Islet of Langerhans (tissue), 1 donor: ENCODE data around the gene PDZRN4.
A peak's percentile ranks its signal among the peaks of the same experiment; 100 is the strongest.
"Not testable (repeated sequence)": the region's sequence is repeated elsewhere in the genome, so short reads cannot be mapped to it uniquely, and the experiment has no call there.

Experiments used
- FAIRE-seq: peaks from one replicate; lab custom pipeline; 2011; peaks lifted over from hg19 to GRCh38; lab: Jason Lieb, UNC

Gene PDZRN4

DNA sequence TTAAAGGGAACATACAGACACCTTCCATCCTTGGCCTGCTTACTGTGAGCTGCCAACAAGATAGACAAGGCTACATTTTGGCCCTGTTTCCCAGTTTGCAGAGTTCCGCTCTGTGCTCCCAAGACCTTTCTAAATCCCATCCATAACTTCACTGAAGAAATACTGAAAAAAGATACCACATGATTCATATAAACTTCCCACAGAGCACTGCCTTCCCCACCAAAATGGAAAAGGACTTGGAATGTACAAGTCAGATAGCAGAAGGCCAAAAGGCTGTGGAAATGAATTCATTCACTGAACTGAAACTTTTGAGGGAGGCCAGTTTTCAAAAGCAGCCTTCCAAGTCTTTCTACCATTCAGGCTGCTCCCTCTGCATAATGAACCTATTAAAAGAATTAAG is 29.6 kb downstream of the PDZRN4 start:
- no peak for FAIRE-seq

DNA sequence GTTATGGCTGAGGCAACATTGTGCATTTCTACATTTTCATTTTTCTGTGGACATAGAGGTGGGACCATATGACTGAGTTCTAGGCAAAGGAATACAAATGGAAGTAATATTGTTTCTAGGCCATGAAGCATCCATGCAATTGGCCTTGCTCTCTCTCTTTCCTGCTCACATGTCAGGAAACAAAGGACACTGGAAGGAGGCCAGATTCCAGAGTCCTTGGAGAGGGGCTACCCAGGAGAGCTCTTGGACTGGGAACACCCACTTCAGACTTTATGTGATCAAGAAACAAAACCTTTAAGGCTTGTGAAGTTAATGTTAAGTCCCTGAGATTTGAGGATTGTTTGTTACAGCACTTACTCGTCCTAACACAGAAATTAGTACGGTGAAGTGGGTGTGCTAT is 32.8 kb downstream of the PDZRN4 start:
- FAIRE-seq = no peak

DNA sequence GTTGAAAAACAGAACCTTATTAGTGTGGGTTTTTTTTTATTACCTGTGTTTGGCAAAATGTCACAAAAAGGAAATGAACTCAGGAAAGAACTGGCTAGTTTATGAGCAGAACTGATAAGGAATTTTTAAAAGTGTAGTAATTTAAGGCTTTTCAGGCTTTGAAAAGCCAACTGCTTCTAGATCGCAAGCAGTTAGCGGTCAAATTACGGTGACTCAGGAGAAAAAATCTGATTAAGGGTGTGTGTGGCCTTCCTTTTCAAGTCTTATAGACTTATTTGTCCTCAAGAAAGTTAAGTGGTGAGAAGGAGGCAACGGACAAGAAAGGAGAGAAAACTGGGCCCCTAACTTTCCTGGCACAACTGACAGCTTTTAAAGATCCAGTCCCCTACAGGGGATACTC is 33.4 kb downstream of the PDZRN4 start:
- FAIRE-seq = no peak

DNA sequence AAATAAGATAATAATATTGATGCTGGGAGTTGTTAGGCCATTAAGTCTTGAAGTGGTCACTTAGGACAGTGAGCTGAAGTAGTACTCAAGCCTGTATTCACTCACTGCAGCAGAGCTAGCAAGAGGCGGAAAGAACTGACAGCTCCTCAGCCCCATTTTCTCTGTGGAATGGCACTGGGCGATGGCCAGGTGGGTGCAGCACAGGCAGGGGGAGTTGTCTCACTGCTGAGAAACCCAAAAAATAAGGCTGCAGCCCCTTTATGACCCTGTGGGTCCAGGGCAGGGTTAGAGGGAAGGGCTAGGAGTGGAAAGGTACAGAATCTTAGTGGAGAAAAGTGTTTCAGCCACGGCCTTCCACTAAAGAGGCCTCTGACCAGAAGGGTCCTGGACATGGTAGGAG is 35.5 kb downstream of the PDZRN4 start:
- FAIRE-seq = no peak

DNA sequence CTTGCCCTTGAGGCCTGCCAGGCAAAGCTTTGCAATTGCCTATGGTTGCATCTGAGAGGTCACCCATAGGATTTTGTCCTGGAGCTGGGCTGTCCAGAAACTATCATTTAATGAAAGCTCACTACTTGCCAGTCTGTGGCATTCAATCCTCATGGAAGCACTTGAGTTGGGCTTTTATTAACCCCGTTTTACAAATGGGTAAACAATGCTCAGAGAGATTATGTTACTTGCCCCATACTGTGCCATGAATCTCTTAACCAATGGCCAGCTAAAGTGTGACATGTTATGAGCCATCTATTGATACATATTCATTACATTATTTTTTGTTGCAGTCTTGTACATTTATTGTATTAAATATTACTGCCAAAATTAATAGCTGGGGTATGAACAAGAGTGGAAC is 35.9 kb downstream of the PDZRN4 start:
- no peak for FAIRE-seq

DNA sequence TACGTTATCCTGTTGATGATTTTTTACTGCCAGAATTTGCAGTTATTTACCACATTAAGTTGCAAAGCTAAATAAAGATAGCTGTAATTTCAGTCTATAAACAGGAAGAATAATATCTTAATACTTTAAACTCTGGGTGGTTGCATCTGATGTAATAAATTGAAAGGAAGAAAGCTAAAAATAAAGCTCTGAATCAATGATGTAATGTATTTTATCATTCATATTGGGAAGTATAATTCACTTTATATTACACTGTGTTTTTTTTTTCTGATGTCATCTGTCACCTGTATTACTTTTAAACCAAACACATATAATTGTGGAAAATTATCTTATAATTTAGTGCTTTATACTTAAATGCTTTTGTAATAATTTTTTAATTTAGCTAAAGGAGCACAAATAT is 37.1 kb downstream of the PDZRN4 start:
- FAIRE-seq = no peak

DNA sequence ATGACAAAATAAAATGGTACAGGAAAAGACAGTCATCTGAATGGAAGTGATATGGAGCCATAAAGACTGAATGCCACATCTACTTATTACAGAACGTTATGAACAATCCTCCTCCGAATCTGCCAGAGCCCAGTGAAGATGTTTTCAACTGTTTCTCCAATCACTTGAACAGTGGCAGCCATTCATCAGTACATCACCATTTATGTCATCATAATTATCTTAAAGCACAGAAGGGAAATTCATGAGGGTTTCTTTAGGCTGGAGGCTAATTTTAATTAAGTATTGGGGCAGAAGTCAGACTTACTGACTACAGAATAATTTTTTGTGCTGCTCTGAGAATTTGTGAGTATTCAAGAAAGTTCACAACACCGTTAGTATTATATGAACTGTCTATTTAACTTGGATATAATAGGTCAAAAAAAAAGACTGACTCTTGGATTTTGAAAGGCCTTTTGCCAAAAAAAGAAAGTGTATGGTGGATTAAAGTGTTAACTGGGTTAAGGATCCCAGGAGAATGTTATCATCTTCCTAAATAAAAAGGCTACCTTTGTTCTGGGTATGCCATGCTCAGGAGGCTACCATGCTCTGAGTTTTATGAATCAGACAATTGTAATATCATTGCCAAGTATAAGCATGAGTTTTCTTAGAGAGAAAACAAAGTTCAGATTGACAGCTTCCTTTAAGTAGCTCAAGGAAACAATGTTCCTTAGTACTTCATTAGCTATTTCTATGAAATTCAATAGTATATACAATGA is 40.1 kb downstream of the PDZRN4 start:
- FAIRE-seq = no peak

DNA sequence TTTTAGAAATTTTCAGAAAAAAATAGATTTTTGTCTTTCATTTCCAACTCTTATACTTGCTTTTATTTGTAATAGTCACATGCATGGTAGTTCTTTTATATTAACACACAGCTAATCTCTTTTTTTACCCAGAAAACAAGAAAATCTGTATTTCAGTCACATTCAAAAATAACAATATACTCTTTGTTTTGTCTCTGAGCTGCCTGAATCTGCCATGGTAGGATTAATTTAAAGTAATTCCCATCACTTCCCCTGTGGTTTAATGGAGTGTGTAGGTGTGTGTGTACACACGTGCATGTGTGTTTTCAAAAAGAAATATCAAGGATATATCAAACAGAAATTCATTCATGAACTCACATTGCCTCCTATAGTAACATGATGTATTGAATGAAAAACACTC is 42.6 kb downstream of the PDZRN4 start:
- no peak for FAIRE-seq

DNA sequence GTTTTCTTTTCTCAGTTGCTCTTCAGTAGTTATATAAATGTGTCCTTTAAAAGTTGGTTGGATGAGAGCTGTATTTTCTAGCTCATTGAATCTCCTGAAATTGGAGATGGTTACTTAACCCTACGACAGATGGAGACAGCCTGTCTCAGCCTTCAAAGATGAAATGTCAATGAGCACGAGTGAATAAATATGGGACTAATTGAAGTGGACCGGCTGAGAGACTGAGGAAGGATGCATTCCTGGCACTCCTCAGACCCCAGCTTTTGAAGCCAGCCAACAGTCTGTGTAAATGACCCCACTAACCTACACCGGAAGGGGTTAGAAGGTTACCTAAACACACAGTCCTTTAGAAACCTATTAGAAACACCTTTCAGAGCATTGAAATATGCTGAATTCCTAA is 46.6 kb downstream of the PDZRN4 start:
- FAIRE-seq = no peak

DNA sequence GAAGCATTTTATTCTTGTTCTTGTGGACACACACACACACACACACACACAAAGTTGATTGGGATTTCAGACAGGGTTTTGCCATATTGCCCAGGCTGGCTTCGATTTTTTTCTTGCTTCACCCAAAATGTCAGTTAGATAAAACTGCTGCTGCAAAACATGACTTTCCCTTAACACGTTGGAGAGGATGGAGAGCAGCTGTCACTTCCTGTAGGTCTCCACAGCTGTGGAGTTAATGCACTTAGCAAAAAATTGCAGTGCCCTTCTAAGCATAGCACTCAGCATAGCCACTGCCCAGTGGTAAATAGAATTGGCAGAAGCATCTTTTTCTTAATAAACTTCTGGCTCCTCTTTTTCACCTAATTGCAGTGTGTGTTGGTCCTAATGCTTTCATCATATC is 54.5 kb downstream of the PDZRN4 start:
- no peak for FAIRE-seq

DNA sequence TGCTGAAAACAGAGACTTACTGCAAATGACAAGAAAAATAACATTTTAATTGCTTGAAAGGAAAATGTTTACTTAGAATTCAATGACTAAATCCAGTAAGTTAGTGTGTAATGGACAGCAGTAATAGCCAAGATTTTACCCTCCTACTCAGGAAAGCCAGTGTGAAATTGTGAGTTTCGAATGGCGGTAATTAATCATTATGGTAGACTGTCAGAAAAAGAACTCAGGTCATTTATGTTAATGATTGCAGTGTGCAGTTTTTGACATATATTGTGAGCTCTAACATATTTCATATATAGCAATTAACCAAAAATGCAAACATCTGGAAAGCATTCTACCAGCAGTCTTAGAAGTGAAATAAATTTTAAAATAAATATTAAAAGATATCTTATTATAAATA is 60.3 kb downstream of the PDZRN4 start:
- peak; percentile 51 for FAIRE-seq

DNA sequence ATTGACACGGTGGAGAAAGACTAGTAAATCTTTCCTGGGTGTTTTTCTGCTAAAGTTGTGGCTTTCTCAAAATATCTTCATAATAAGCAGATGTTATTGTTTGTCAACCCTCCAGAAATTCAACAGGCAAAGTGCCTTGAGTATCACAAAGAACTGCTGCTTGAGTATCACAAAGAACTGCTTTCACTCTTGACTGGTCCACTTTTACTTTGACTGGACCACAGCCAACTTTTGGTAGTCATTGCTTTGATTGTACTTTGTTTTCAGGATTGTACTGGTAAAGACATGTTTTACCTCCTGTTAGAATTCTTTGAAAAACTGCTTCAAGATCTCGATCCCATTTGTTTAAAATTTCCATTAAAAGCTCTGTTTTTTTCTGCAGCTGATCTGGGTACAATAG is 62.6 kb downstream of the PDZRN4 start:
- no peak for FAIRE-seq

DNA sequence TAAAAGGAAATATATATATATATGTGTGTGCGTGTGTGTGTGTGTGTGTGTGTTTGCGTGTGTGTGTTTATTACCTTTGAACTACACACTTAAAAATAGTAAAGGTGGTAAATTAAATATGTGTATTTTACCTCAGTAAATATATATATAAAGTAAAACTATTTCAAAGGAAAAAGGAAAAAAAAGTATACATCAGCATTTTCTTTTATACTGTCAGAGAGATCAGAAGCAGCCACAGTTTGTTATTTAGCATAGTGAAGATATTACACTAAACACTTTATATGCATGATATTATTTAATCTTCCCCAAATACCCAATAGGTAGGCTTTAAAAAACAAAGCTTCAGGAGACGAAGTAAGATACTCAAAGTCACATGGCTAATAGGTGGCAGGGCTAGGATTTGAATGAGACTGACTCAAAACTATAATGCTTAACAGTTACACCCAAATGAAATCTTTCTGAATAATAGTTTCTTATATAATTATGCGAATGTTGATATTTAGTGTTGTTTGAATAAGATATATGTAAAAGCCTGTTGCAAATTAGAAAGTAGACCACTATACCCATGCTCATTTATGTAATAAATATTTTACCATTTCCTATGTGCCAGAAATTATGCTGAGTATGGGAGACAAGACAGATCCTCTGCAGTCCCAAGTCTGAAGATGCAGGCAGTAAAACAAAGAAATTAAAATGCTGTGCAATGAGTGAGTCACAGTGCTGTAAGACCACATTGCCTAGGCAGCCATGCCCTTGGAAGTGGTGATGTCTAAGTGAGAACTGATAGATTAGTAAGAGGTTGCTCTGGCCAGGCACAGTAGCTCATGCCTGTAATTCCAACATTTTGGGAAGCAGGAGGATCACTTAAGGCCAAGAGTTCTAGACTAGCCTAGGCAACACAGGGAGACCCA is 66.1 kb downstream of the PDZRN4 start:
- FAIRE-seq = no peak

DNA sequence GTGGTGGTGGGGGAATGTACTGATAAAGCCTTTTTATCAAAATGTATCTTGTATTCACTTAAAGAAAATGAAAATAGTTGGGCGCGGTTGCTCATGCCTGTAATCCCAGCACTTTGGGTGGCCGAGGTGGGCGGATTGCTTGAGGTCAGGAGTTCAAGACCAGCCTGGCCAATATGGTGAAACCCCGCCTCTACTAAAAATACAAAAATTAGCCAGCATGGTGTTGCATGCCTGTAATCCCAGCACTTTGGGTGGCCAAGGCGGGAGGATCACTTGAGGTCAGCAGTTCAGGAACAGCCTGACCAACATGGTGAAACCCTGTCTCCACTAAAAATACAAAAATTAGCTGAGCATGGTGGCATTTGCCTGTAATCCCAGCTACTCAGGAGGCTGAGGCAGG is 75.1 kb downstream of the PDZRN4 start:
- not testable (repeated sequence) for FAIRE-seq

DNA sequence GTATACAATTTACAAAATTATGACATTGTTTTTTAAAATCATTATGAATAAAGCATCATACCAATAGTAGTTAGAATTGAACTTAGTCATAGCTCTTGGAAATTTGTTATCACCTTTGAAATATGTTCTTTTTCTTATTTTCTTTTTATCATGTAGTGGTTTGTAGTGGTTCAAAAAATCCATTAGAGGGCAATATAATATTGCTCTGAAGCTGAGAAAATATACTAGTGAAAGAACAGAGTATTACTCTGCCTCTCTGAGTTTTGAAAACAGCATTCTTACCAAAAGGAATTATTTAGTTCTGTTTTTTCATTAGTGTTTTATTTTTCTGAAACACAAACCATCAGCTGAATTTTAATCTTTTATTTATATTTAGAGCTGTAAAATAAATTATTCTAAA is 76.2 kb downstream of the PDZRN4 start:
- peak; percentile 99 for FAIRE-seq

DNA sequence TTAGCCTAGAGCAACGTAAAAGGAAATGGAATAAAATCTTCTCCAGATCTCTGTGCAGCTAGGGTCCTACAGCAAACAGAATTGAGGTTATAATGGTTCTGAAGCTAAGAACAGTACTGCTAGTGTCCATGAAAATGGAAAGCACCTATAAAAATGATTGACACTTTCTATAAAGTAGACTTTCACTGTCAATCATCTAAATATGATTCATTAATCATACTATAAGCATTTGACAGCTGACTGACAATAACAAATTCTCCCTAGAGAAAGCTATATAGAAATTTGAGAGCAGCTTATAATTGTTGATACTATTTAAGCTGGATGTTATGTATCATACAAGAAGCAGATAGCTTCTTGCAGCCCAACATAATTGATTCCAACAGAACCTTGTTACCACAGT is 80.9 kb downstream of the PDZRN4 start:
- FAIRE-seq = no peak

DNA sequence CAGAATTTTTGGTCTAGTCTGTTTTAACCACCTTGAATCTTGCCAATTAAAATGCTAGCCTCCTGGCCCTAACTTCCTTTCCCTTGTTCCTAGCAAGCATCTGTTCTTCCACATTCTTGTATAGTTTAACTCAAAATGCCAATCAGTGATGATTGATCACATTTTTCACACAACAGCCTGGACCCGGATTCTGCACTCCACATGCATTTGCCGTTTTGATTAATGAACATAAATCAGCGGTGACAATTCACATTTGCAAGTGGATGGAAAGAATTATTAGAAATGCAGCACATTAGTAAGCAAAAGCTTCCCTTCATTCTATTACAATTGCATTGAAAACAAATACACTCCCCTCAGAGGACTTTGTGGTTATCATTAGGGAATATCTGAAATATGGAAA is 83.4 kb downstream of the PDZRN4 start:
- FAIRE-seq = no peak

DNA sequence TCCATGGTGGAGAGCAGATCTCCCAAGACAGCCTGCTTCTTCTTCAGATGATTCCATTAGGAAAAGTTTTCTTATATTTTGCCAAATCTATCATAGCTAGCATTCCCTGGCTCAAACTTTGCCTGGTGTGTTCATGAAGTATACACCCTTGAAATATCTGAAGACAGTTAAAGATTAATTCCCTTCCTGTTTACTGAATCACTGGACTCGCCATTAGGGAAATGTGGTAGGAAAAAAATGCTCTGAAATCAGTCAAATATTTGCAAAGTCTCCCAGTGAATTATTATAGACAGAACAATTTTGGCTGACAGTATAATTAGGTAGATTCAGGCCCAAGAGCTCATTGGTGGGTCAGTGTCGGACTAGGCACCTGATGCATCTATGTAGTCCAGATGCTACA is 86.5 kb downstream of the PDZRN4 start:
- no peak for FAIRE-seq

DNA sequence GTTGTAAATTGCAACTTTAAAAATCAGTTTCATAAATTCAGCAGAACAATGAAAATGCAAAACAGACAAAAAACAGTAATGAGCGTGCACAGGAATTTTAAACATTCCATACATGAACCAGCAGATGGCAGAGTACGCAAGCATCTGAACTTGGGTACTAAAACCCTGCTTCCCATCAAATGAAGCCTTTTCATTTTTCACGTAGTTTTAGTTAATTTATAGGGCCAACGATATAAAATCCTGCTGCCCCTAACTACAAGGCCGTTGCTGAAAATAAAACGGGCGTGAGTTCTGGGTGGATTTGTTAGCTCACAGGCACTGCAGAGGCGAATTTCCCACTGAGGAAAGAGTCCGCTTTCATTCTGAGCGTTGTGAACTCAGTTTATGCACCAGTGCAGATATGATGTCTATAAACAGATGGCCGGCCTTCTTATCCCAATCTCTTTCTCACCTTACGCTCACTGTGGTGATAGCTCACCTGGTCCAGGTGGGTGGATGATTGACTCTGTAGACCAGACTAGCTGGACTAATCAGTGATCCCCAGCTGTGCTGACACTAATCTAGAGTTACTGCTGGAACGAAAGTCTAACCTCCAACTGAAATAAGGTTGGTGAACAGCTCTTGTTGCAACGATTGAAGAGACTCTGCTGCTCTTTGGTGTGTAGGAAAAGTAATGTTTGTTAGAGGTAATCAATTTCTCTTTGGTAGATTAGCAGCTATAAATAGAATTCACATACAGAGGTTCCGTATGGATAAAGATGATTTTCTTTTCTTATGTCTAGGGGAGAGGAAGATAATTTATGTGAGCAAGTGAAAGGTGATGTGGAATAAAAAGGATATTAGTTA is 89.2 kb downstream of the PDZRN4 start:
- FAIRE-seq = peak; percentile 99

DNA sequence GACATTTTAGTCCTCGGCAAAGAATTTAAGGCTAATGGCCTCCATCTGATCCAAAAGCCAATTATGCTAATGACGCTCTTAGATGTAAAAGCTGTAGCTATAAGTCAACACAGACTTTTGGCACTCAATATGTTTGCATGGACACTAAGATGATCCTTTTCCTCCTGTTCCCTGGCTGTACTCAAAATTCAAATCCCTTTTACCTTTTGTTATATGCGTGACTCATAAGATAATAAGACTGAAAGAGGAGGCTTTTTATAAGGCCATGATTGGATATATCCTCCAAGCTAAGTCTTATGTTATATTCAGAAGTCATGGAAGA is 89.8 kb downstream of the PDZRN4 start:
- no peak for FAIRE-seq

DNA sequence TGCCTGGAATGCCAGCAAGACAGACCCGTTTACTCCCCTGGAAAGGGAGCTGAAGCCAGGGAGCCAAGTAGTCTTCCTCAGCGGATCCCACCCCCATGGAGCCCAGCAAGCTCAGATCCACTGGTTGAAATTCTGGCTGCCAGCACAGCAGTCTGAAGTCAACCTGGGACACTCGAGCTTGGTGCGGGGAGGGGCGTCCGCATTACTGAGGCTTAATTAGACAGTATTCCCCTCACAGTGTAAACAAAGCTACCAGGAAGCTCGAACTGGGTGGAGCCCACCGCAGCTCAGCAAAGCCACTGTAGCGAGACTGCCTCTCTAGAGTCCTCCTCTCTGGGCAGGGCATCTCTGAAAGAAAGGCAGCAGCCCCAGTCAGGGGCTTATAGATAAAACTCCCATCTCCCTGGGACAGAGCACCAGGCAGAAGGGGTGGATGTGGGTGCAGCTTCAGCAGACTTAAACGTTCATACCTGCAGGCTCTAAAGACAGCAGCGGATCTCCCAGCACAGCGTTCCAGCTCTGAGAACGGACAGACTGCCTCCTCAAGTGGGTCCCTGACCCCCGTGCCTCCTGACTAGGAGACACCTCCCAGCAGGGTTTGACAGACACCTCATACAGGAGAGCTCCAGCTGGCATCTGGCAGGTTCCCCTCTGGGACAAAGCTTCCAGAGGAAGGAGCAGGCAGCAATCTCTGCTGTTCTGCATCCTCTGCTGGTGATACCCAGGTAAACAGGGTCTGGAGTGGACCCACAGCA is 92.4 kb downstream of the PDZRN4 start:
- not testable (repeated sequence) for FAIRE-seq

DNA sequence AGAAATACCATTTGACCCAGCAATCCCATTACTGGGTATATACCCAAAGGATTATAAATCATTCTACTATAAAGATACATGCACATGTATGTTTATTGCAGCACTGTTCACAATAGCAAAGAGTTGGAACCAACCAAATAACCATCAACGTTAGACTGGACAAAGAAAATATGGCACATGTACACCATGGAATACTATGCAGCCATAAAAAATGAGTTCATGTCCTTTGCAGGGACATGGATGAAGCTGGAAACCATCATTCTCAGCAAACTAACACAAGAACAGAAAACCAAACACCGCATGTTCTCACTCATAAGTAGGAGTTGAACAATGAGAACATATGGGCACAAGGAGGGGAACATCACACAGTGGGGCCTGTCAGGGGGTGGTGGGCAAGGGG is 97.3 kb downstream of the PDZRN4 start:
- not testable (repeated sequence) for FAIRE-seq
